ENCODE measurements around the gene ARHGEF38.

- no peak for TF ChIP-seq CTCF (IDR thresholded peaks at IDR 0.05)
- no peak for TF ChIP-seq POLR2A (IDR thresholded peaks at IDR 0.05)
- TF ChIP-seq EP300 (IDR thresholded peaks at IDR 0.05): no peak
Observed at GRCh38 chr4:105588252-105588651, 35.8 kb downstream of the ARHGEF38 start.

All from ovary (tissue), 3 donors.